Glutamatergic neuron (in vitro differentiated cells): ENCODE measurements around the gene PGAM1. TPM values are rescaled to one million over a fixed set of nuclear protein-coding genes. Genes with fewer than 3 reads are reported as not detected.

Experiments
- DNase-seq: peaks from one replicate; pipeline ENCODE4 v3.0.0; 2022
- H3K27ac Mint-ChIP-seq: one replicate; pipeline ENCODE4 v1.8.0; 2020; ENCODE audit warnings: mild to moderate bottlenecking, mixed read lengths, inconsistent platforms; ENCODE audit not compliant: unreplicated experiment
- H3K27me3 Mint-ChIP-seq: one replicate; pipeline ENCODE4 v1.8.0; 2020; ENCODE audit warnings: mild to moderate bottlenecking, moderate library complexity, mixed read lengths, inconsistent platforms; ENCODE audit not compliant: unreplicated experiment
- H3K36me3 Mint-ChIP-seq: one replicate; pipeline ENCODE4 v1.8.0; 2020; ENCODE audit warnings: mild to moderate bottlenecking, mixed read lengths, inconsistent platforms; ENCODE audit not compliant: unreplicated experiment
- H3K4me1 Mint-ChIP-seq: one replicate; pipeline ENCODE4 v1.8.0; 2020; ENCODE audit warnings: mild to moderate bottlenecking, low read depth, mixed read lengths, inconsistent platforms; ENCODE audit not compliant: unreplicated experiment
- H3K4me3 Mint-ChIP-seq: one replicate; pipeline ENCODE4 v1.8.0; 2020; ENCODE audit warnings: mild to moderate bottlenecking, mixed read lengths, inconsistent platforms; ENCODE audit not compliant: unreplicated experiment
- H3K9me3 Mint-ChIP-seq: one replicate; pipeline ENCODE4 v1.8.0; 2020; ENCODE audit warnings: mild to moderate bottlenecking, moderate library complexity, mixed read lengths, inconsistent platforms; ENCODE audit not compliant: unreplicated experiment
- total RNA-seq: library from RNA; stranded (reverse); fragmentation: NEBNext Ultra II Directional; extraction: Animal tissue kit (Norgen Biotek cat#: 25700); gene quantifications from one replicate; pipeline ENCODE4 v1.2.1, GENCODE V29; 2021; ENCODE audit not compliant: unreplicated experiment
- TF ChIP-seq, protein P1 (sequence below): fragments of 200-600 bp; sonication (generic); IDR thresholded peaks from one replicate; pipeline ENCODE4 v1.5.0; 2021; ENCODE audit not compliant: partially characterized antibody, unreplicated experiment

The PGAM1 gene
- total RNA-seq, 1 donor from 2014 or later = 374 TPM

DNA sequence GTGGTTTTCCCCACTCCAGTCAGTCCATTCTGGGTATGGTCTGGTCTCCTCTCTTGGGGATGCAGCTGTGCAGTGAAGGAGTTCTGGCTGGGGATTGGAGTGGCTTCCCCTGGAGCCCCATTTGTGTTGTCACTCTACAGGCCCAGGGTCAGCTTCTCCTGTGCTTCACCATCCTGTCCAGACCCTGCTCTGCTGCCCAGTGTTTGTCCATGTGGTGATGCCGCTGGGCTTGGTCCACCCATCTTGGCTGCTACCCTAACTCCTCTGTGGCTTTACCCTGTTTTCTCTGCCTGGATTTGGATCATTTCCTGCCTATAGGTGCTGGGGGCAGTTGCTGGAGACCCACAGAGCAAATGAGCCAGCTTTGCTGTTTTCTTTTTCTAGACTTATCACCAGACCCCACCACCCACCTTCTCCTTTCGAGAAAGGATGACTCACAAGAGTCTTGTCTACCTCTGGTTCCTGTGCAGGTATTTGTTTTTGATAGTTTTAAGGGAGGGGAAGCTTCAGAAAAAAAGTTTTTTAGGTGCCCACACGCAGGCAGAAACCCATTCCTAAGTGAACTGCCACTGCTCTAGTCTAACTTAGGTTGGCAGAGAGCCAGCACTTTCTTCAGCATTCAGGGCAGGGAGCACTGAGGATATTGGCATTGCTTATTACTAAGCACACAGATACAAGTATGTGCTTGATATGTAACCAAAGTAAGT lies 28.5 kb downstream of the PGAM1 start:
- Mint-ChIP-seq H3K4me1 (peaks cover 2% of the 10 kb centered on the region), H3K27me3 (peaks cover 17% of the 10 kb centered on the region), H3K27ac (peak overlapping the region; percentile 18), H3K36me3 (peaks cover 12% of the 10 kb centered on the region), H3K4me3 (no peak overlapping the region), H3K9me3 (peaks cover 9% of the 10 kb centered on the region)
- no peak for DNase-seq
- TF ChIP-seq, protein P1, sequence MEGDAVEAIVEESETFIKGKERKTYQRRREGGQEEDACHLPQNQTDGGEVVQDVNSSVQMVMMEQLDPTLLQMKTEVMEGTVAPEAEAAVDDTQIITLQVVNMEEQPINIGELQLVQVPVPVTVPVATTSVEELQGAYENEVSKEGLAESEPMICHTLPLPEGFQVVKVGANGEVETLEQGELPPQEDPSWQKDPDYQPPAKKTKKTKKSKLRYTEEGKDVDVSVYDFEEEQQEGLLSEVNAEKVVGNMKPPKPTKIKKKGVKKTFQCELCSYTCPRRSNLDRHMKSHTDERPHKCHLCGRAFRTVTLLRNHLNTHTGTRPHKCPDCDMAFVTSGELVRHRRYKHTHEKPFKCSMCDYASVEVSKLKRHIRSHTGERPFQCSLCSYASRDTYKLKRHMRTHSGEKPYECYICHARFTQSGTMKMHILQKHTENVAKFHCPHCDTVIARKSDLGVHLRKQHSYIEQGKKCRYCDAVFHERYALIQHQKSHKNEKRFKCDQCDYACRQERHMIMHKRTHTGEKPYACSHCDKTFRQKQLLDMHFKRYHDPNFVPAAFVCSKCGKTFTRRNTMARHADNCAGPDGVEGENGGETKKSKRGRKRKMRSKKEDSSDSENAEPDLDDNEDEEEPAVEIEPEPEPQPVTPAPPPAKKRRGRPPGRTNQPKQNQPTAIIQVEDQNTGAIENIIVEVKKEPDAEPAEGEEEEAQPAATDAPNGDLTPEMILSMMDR = no peak

DNA sequence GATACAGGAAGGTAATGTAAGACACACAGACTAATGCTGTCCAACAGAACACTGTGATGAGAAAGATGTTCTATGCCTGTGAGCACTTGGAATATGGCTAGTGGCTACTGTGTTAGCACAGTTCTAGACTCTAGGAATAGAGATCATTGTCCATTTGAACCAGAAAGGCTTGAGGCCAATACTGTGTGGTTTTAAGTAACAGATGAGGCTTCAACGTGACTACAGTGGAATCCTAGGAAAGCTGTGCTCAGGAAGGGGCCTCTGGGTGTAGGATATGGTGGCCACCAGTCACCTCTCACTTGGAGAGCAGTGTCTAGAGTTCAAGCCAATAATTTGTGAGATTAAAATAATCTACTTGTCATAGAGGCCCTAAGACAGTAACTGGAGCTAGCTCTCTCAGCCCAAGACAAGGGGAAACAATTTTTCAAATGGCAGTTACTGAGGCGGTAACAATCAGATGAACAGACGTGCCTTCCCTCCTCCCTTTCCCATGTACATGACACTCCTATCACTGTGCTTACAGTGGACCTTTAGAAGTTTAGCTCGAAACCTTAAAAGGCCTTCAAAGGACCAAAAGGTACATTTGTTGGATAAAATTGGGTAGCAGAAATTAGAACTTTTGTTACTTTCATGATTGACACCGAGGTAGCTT lies 30.2 kb downstream of the PGAM1 start:
- peaks cover 17% of the 10 kb centered on the region for H3K27me3 Mint-ChIP-seq
- H3K36me3 Mint-ChIP-seq = peaks cover 12% of the 10 kb centered on the region
- H3K9me3 Mint-ChIP-seq = peaks cover 9% of the 10 kb centered on the region
- peaks cover 2% of the 10 kb centered on the region for H3K4me1 Mint-ChIP-seq
- no peak for DNase-seq
- no peak overlapping the region for H3K4me3 Mint-ChIP-seq
- H3K27ac Mint-ChIP-seq = no peak overlapping the region
- TF ChIP-seq, protein P1 = no peak

DNA sequence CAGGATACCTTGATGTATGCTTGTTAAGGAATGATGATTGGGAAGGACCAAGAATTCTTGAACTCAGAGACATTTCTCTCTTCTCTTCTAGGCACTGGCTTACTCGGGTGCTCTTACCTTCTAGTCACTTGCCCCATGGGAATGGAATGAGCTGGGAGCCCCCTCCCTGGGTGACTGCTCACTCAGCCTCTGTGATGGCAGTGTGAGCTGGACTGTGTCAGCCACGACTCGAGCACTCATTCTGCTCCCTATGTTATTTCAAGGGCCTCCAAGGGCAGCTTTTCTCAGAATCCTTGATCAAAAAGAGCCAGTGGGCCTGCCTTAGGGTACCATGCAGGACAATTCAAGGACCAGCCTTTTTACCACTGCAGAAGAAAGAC lies 30.7 kb downstream of the PGAM1 start:
- H3K4me1 Mint-ChIP-seq = peaks cover 2% of the 10 kb centered on the region
- DNase-seq = no peak
- no peak overlapping the region for H3K4me3 Mint-ChIP-seq
- peaks cover 17% of the 10 kb centered on the region for H3K27me3 Mint-ChIP-seq
- H3K36me3 Mint-ChIP-seq = peaks cover 12% of the 10 kb centered on the region
- TF ChIP-seq, protein P1 = no peak
- peaks cover 9% of the 10 kb centered on the region for H3K9me3 Mint-ChIP-seq
- H3K27ac Mint-ChIP-seq = peak overlapping the region; percentile 12

DNA sequence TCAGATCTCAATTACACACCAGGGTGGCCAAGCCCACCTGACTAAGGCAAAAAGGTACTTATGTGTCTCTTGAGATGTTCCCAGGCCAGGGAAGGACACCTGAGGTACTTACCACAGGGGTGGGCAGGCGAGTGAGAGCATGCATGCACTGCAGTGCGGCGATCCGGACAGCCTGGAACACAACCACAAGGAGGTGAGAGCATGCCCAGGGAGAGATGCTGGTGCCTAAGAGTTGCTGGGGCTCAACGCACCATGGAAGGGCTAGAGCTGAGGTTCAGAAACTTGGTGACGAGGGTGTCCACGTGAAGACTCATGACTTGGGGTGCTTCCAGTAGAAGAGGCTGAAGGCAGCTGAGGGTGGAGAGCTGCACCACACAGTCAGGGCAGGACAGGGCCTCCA lies 33.1 kb downstream of the PGAM1 start:
- DNase-seq = no peak
- peaks cover 9% of the 10 kb centered on the region for H3K9me3 Mint-ChIP-seq
- H3K4me1 Mint-ChIP-seq = no peaks in the 10 kb centered on the region
- TF ChIP-seq, protein P1 = no peak
- peaks cover 4% of the 10 kb centered on the region for H3K36me3 Mint-ChIP-seq
- no peak overlapping the region for H3K4me3 Mint-ChIP-seq
- no peak overlapping the region for H3K27ac Mint-ChIP-seq
- peaks cover 5% of the 10 kb centered on the region for H3K27me3 Mint-ChIP-seq

DNA sequence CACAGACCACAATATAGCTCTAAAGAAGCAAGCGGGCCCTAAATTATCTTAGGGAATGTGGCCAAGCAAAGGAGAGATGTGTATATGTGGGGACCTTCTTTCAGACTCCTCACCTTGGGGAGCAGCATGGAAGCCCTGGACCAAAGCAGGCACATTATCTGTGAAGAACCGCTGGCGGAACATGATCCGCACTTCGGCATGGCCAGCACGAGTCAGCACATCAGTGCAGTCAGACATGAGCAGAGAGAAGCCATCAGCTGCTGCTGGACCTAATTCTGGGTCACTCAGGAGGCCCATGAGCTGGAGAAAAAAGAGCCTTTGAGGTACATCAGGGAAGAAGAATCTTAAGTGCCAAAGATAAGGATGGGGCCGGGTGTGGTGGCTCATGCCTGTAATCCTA lies 33.9 kb downstream of the PGAM1 start:
- H3K9me3 Mint-ChIP-seq = peaks cover 7% of the 10 kb centered on the region
- H3K27ac Mint-ChIP-seq = no peak overlapping the region
- TF ChIP-seq, protein P1 = no peak
- DNase-seq = no peak
- no peak overlapping the region for H3K4me3 Mint-ChIP-seq
- H3K36me3 Mint-ChIP-seq = peaks cover 4% of the 10 kb centered on the region
- no peaks in the 10 kb centered on the region for H3K4me1 Mint-ChIP-seq
- peaks cover 5% of the 10 kb centered on the region for H3K27me3 Mint-ChIP-seq
